ENCODE measurements around the gene ARHGAP29.

- TF ChIP-seq CTCF (conservative IDR thresholded peaks at IDR 0.05) (no peak), EZH2 (IDR thresholded peaks at IDR 0.05; ENCODE audit: low read depth) (no peak)
Measured at GRCh38 chr1:94260635-94261387, 23.4 kb upstream of the ARHGAP29 start.
